Activated CD4-positive, alpha-beta T cell treated with anti-CD3 and anti-CD28 coated beads, Interleukin-2, amount 10 ng/mL, durations not matched to agents 7 days and 5 days (primary cell): ENCODE results near the gene MAN1A1. TPM values are rescaled to one million over a fixed set of nuclear protein-coding genes. Genes with fewer than 3 reads are reported as not detected.

Source experiments
- CTCF ChIA-PET: fragments of 350-600 bp; sonication (Branson Sonifier 250); formaldehyde crosslinking; loops from one replicate; lab custom pipeline; 2021; ENCODE audit warnings: antibody characterized with exemption; lab: Charles Lee
- POLR2A ChIA-PET: fragments of 350-600 bp; sonication (Branson Sonifier 250); formaldehyde crosslinking; loops from one replicate; lab custom pipeline; 2021; ENCODE audit warnings: antibody characterized with exemption; lab: Charles Lee
- DNase-seq: peaks from one replicate; pipeline ENCODE4 v3.0.0-alpha.2; 2020
- H3K27ac Mint-ChIP-seq: one replicate; pipeline ENCODE4 v1.8.0; 2021; ENCODE audit warnings: mild to moderate bottlenecking, moderate library complexity, mixed read lengths
- H3K27me3 Mint-ChIP-seq: one replicate; pipeline ENCODE4 v1.8.0; 2021; ENCODE audit warnings: mixed read lengths
- H3K36me3 Mint-ChIP-seq: one replicate; pipeline ENCODE4 v1.8.0; 2021; ENCODE audit warnings: low read depth, mixed read lengths
- H3K4me1 Mint-ChIP-seq: one replicate; pipeline ENCODE4 v1.8.0; 2021; ENCODE audit warnings: mixed read lengths
- H3K4me3 Mint-ChIP-seq: one replicate; pipeline ENCODE4 v1.8.0; 2021; ENCODE audit warnings: mild to moderate bottlenecking, moderate library complexity, mixed read lengths
- H3K9me3 Mint-ChIP-seq: one replicate; pipeline ENCODE4 v1.8.0; 2021; ENCODE audit warnings: mixed read lengths
- total RNA-seq, 2 experiments: library from RNA; stranded (reverse); gene quantifications; one replicate each; pipeline ENCODE4 v1.2.3, GENCODE V29; 2021

MAN1A1 gene
- total RNA-seq, 2 experiments from 2014 or later = 10.5 to 10.6 TPM

GRCh38 chr6:119184008-119184648, 165.4 kb downstream of the MAN1A1 start:
- peaks cover 15% of the 10 kb centered on the region for H3K4me1 Mint-ChIP-seq
- H3K27ac Mint-ChIP-seq = no peak overlapping the region
- no peak overlapping the region for H3K4me3 Mint-ChIP-seq
- no peak for DNase-seq
- ChIA-PET CTCF (interaction anchor here (0.6 to 0.9 kb wide), 2 partner anchors 11 to 22 kb away, joined by 3 read pairs; no protein-coding TSS in a partner anchor), POLR2A (no interaction called here)
- no peaks in the 10 kb centered on the region for H3K9me3 Mint-ChIP-seq
- no peaks in the 10 kb centered on the region for H3K27me3 Mint-ChIP-seq
- H3K36me3 Mint-ChIP-seq = peaks cover 23% of the 10 kb centered on the region

DNA sequence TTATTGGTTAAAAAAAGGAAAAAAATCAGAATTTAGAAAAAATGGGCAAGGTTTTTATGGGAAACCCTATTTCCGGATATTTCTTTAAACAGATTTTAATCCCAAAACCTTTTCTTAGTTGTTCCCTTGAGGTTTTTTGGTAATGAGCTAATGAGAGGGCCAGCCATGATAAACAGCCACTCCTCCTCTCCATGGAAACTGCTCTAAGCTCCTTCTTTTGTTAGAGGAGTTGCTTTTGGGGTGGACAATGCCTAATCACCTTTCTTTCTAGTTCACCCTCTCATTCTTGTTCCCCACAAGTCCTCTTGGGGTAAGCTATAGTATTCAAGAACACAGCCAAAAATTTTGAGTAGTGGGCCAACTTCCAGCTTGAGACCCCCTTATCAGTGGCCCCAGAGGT, 166.1 kb downstream of the MAN1A1 start:
- no peak overlapping the region for H3K27ac Mint-ChIP-seq
- no peak overlapping the region for H3K4me3 Mint-ChIP-seq
- CTCF ChIA-PET = interaction anchor here (0.9 kb wide), 1 partner anchor 10 kb away, joined by 3 read pairs; no protein-coding TSS in a partner anchor
- POLR2A ChIA-PET = interaction anchor here (0.6 kb wide), 1 partner anchor 12 kb away, joined by 5 read pairs; no protein-coding TSS in a partner anchor
- peaks cover 16% of the 10 kb centered on the region for H3K4me1 Mint-ChIP-seq
- DNase-seq = no peak
- H3K27me3 Mint-ChIP-seq = no peaks in the 10 kb centered on the region
- H3K36me3 Mint-ChIP-seq = peaks cover 23% of the 10 kb centered on the region
- no peaks in the 10 kb centered on the region for H3K9me3 Mint-ChIP-seq

- Mint-ChIP-seq H3K36me3 (peaks cover 23% of the 10 kb centered on the region), H3K4me3 (no peak overlapping the region)
Measured at GRCh38 chr6:119182875-119183274, 166.7 kb downstream of the MAN1A1 start.

GRCh38 chr6:119182216-119182803, 167.3 kb downstream of the MAN1A1 start:
- Mint-ChIP-seq H3K36me3 (peaks cover 23% of the 10 kb centered on the region), H3K27ac (no peak overlapping the region), H3K27me3 (no peaks in the 10 kb centered on the region), H3K4me1 (peaks cover 16% of the 10 kb centered on the region), H3K9me3 (no peaks in the 10 kb centered on the region), H3K4me3 (no peak overlapping the region)
- CTCF ChIA-PET = no interaction called here
- POLR2A ChIA-PET = no interaction called here
- no peak for DNase-seq

More at GRCh38 chr6:119182875-119183274, 166.7 kb downstream of the MAN1A1 start:
- Mint-ChIP-seq H3K27me3 (no peaks in the 10 kb centered on the region), H3K4me1 (peaks cover 16% of the 10 kb centered on the region), H3K9me3 (no peaks in the 10 kb centered on the region), H3K27ac (no peak overlapping the region)
- CTCF ChIA-PET = interaction anchor here (0.9 kb wide), 1 partner anchor 10 kb away, joined by 3 read pairs; no protein-coding TSS in a partner anchor
- DNase-seq = no peak
- POLR2A ChIA-PET = no interaction called here

- Mint-ChIP-seq H3K4me3 (no peak overlapping the region), H3K9me3 (no peaks in the 10 kb centered on the region), H3K27me3 (no peaks in the 10 kb centered on the region), H3K36me3 (peaks cover 21% of the 10 kb centered on the region), H3K4me1 (peaks cover 16% of the 10 kb centered on the region), H3K27ac (no peak overlapping the region)
- CTCF ChIA-PET = interaction anchor here (0.5 to 0.6 kb wide), 2 partner anchors 16 to 1731 kb away, joined by 3 to 4 read pairs; no protein-coding TSS in a partner anchor
- no peak for DNase-seq
- POLR2A ChIA-PET = no interaction called here
Measured at GRCh38 chr6:119181046-119181445, 168.5 kb downstream of the MAN1A1 start.

DNA sequence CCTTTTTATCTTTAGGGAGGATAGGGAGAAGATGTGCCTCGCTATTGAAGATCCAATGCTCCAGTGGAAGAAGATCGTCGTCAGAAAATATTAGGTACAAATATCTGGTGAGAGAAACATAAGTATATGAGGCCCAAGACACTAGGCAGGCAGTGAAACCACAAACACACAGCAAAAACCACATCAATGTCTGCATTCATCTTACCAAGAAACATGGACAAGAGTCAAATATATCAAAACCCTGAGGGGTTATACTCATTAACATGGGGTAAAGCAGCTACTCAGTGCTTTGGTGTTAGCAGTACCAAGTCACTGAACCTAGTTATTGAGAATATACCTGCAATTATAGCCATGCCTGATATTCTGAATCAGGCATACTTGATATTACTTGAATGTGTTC, 169.7 kb downstream of the MAN1A1 start:
- no peaks in the 10 kb centered on the region for H3K9me3 Mint-ChIP-seq
- DNase-seq = peak; percentile 23
- H3K27me3 Mint-ChIP-seq = no peaks in the 10 kb centered on the region
- peaks cover 21% of the 10 kb centered on the region for H3K36me3 Mint-ChIP-seq
- no peak overlapping the region for H3K4me3 Mint-ChIP-seq
- no peak overlapping the region for H3K27ac Mint-ChIP-seq
- ChIA-PET POLR2A (no interaction called here), CTCF (no interaction called here)
- H3K4me1 Mint-ChIP-seq = peaks cover 16% of the 10 kb centered on the region

- Mint-ChIP-seq H3K9me3 (no peaks in the 10 kb centered on the region), H3K27ac (no peak overlapping the region), H3K4me1 (peaks cover 16% of the 10 kb centered on the region), H3K36me3 (peaks cover 19% of the 10 kb centered on the region), H3K4me3 (no peak overlapping the region), H3K27me3 (no peaks in the 10 kb centered on the region)
- ChIA-PET CTCF (no interaction called here), POLR2A (no interaction called here)
- DNase-seq = no peak
Measured at GRCh38 chr6:119179062-119179461, 170.5 kb downstream of the MAN1A1 start.

DNA sequence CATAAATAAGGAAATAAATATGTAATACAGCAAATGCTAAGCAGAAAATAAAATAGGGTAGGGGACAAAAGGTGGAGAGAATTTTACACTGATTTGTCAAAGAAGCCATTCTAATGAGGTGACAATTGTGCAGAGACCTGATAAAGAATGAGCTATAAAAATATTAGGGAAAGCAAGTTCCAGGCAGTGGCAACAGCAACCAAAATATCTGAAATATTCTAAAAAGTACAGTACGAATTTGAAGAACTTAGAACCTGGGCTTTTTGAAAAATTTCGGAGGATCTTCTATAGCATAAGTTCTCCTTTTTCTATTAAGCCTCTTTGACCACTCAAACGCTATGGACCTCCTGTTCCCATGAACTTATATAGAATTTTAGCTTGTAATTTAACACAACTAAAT, 173.1 kb downstream of the MAN1A1 start:
- peaks cover 11% of the 10 kb centered on the region for H3K36me3 Mint-ChIP-seq
- POLR2A ChIA-PET = no interaction called here
- H3K27me3 Mint-ChIP-seq = no peaks in the 10 kb centered on the region
- no peak overlapping the region for H3K4me3 Mint-ChIP-seq
- no peak overlapping the region for H3K27ac Mint-ChIP-seq
- H3K9me3 Mint-ChIP-seq = no peaks in the 10 kb centered on the region
- CTCF ChIA-PET = no interaction called here
- no peak for DNase-seq
- H3K4me1 Mint-ChIP-seq = peaks cover 16% of the 10 kb centered on the region

DNA sequence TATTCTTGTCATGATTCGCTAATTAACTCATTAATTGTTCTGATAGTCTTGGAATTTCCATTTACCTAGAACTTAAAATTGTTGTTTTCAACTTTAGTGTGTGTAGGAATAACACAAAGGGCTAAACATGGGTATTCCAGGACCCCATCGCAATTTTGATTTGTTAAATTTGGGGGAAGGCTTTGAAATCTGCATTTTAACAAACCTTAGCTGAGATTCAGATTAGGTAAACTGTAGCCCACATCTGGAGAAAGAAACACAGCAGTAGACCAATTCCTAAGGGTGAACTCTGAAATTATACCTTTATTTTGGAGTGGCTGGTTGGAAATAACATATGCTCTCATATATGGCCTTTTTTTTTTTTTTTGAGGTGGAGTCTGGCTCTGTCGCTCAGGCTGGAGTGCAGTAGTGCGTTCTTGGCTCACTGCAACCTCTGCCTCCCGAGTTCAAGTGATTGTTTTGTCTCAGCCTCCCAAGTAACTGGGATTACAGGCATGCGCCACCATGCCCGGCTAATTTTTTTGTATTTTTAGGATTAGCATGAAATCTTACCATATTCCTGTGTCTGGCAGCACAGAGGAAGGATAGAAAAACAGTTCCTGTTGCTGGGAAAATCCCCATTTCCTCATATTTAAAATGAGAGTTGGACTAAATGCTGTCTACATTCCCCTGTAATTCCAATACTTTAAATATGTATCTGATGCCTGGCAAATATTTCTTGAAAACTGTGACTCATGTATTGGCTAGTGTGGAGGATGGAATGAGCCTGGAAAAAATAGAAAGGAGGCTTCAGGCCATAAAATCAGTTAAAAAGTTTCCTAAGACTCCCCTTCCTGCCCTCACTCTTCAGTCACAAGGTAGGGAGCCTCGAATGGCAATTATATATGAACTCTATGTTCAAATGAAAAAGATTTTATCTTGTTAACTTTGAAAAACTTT, 174.4 kb downstream of the MAN1A1 start:
- Mint-ChIP-seq H3K9me3 (no peaks in the 10 kb centered on the region), H3K4me1 (peaks cover 9% of the 10 kb centered on the region), H3K4me3 (no peak overlapping the region), H3K27ac (no peak overlapping the region), H3K36me3 (peaks cover 7% of the 10 kb centered on the region), H3K27me3 (no peaks in the 10 kb centered on the region)
- CTCF ChIA-PET = no interaction called here
- POLR2A ChIA-PET = no interaction called here
- DNase-seq = no peak

GRCh38 chr6:119174085-119174445, 175.5 kb downstream of the MAN1A1 start:
- H3K4me1 Mint-ChIP-seq = peaks cover 1% of the 10 kb centered on the region
- no peaks in the 10 kb centered on the region for H3K9me3 Mint-ChIP-seq
- no peaks in the 10 kb centered on the region for H3K36me3 Mint-ChIP-seq
- peaks cover 2% of the 10 kb centered on the region for H3K27me3 Mint-ChIP-seq
- ChIA-PET CTCF (interaction anchor here (1.5 kb wide), 1 partner anchor 9 kb away, joined by 3 read pairs; no protein-coding TSS in a partner anchor), POLR2A (no interaction called here)
- no peak overlapping the region for H3K4me3 Mint-ChIP-seq
- no peak for DNase-seq
- no peak overlapping the region for H3K27ac Mint-ChIP-seq

GRCh38 chr6:119173249-119174084, 176.1 kb downstream of the MAN1A1 start:
- Mint-ChIP-seq H3K27ac (no peak overlapping the region), H3K27me3 (peaks cover 2% of the 10 kb centered on the region), H3K4me1 (no peaks in the 10 kb centered on the region), H3K36me3 (no peaks in the 10 kb centered on the region), H3K9me3 (no peaks in the 10 kb centered on the region), H3K4me3 (no peak overlapping the region)
- DNase-seq = no peak
- POLR2A ChIA-PET = no interaction called here
- CTCF ChIA-PET = interaction anchor here (1.1 to 1.5 kb wide), 3 partner anchors 10 to 45 kb away, joined by 3 to 5 read pairs (median 3); no protein-coding TSS in a partner anchor

DNA sequence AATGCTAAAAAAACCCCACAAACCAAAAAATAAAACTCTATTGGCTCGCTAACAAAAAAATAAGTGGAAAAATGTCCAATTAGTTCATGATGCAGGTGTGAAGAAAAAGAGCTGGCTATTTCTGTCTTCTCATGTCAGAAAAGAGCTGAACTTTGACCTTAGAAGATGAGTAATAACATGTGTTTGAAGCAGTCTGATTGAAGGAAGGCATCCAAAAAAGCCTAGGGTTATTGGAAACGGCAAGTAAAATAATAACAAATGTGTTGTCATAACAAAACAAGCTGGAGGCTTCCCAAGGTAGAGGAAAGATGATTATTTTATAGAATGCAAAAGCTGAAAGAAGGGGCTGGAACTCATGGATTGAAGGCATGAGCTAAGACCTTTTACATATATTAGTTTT, 176.7 kb downstream of the MAN1A1 start:
- CTCF ChIA-PET = interaction anchor here (0.6 to 1.5 kb wide), 4 partner anchors 10 to 1052 kb away, joined by 3 to 5 read pairs (median 3); no protein-coding TSS in a partner anchor
- Mint-ChIP-seq H3K36me3 (no peaks in the 10 kb centered on the region), H3K27me3 (peaks cover 2% of the 10 kb centered on the region), H3K9me3 (no peaks in the 10 kb centered on the region), H3K4me1 (no peaks in the 10 kb centered on the region), H3K27ac (no peak overlapping the region), H3K4me3 (no peak overlapping the region)
- no peak for DNase-seq
- POLR2A ChIA-PET = no interaction called here
